ENCODE data around the gene SH2D4B.
A peak's percentile ranks its signal among the peaks of the same experiment; 100 is the strongest.

SH2D4B gene

GRCh38 chr10:80590585-80591125 is 53.0 kb downstream of the SH2D4B start:
- no peak for DNase-seq (ENCODE audit: low read depth in 2 of 2)

GRCh38 chr10:80596391-80597257 is 58.9 kb downstream of the SH2D4B start:
- DNase-seq (ENCODE audit: low read depth in 2 of 2), result peak; percentile 3 to 4

DNA sequence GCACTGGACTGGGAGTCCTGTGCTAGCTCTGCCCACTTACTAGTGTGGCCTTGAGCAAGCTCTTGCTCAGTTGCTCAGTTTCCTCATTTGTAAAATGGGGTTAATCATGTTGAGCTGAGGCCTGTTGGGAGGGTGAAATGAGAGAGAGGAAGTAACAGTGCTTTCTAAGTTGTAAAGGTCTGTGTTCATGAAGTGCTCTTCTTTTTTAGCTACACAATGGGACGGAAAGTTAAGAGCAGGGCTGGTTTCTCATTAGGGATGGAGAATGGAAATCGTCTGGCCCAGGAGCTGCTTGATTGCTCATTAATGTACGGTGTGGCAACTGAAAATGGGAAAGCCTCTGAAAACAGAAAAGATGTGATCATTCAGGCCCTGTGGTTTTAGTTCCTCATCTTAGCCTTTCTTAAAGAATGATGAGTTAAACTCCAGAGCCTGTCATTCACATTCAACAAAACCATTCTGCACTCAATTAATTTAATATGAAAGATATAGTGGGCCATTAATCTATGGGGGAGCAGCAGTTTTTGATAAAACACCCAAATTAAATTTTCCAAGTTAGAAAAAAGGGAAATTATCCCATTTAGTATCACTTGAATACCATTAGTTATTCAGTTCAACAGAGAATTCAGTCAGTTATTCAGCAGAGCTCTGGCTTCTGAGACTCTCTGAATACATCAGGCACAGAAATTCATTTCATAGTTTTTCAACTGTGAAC is 60.5 kb downstream of the SH2D4B start:
- no peak for DNase-seq (ENCODE audit: low read depth in 2 of 2)

GRCh38 chr10:80598951-80599350 is 61.2 kb downstream of the SH2D4B start:
- no peak for DNase-seq (ENCODE audit: low read depth in 2 of 2)

DNA sequence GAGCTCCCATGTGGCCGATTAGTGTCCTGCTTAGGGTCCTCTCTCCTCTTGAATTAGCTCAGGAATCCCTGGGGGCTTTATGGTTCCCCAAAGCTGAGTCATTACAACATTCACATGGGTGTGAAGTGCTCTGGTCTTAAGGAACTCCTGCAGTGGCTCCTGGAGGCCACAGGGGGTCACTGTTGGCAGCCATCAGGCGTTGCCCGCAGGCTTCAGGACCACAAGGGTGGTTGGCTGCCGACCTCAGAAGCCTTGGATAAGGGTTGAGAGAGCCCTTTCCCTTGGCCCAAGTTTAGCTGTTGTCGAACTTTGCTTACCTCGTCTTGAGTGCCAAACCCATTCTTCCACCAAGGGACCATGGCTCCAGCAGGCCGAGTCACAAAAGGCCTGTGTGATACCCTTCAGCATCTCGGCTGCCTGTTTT is 61.7 kb downstream of the SH2D4B start:
- DNase-seq (ENCODE audit: low read depth in 2 of 2), result peak; percentile 0 to 6

DNA sequence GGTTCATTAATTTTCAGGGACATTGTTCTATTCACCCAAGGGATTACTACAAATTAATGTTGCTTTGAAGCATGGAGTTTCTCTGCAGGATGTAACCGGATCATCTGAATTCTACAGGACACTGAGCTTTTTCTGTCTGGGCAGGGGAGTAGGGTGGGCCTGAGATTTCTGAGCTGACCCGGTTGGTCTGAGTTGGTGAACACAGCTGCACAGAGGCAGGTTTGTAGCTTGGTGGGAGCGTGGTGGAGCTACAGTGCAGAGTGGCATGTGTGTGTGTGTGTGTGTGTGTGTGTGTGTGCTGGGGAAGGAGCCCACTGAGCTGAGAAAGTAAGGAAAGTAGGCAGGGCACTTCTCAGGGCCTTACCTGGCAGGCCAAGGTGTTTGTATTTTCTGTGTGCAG is 62.6 kb downstream of the SH2D4B start:
- no peak for DNase-seq (ENCODE audit: low read depth in 2 of 2)

GRCh38 chr10:80602881-80603280 is 65.2 kb downstream of the SH2D4B start:
- no peak for DNase-seq (ENCODE audit: low read depth in 2 of 2)

GRCh38 chr10:80603516-80603915 is 65.8 kb downstream of the SH2D4B start:
- no peak for DNase-seq (ENCODE audit: low read depth in 2 of 2)

DNA sequence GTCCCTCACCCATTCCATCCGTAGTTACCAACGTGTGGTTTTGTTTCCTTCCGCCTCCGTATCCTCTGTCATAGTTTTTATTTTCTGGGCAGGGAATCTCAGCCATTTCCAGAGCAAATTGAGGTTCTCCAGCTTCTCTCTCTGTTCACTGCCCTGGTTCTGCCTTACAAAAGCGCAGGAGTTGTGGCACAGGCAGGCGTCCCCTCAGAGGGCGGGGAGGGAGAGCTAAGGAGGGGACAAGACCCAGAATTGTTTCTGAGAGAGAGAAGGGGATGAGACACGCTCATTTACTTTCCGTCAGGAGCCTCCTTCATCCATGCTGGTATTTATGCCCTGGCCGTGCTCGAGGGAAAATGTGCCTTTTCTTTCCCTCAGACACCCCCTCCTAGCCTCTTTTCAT is 71.0 kb downstream of the SH2D4B start:
- no peak for DNase-seq (ENCODE audit: low read depth in 2 of 2)

- DNase-seq (ENCODE audit: low read depth in 2 of 2), result no peak
Observed at GRCh38 chr10:80609331-80609730, 71.6 kb downstream of the SH2D4B start.

DNA sequence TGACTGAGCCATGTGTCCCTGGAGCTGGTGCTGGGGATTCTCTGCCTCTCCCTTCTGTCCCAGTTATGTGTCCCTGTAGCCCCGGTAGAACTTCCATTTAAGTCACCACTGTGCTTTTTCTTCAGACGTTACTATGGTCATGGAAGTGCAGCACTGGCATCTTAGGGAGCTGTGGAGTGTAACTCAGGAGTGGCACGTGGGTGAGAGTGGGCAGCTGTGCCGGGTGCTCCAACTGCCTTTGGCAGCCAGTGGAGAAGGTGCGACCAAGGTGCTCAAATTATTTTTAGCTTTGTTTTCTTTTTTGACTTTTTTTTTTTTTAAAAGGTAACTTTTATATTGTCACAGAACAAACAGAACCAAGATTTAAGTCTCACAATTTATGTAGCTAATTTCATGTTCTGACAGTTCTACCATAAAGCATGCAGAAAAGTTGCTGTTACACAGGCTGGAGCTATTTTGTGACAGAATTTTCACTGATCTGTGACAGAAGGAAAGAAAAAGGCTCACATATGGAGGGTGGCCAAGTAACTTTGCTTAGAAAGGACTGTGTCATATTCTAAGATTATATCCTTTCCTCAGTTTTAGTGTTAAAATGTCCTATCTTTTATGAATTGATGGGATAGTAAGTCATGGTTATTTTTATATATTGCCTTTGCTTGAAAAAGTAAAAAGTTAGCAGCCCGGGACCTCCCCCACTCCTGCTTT is 73.9 kb downstream of the SH2D4B start:
- DNase-seq (ENCODE audit: low read depth in 2 of 2), result no peak

GRCh38 chr10:80612261-80612660 is 74.6 kb downstream of the SH2D4B start:
- DNase-seq (ENCODE audit: low read depth in 2 of 2), result no peak

- DNase-seq (ENCODE audit: low read depth in 2 of 2), result no peak
Observed at GRCh38 chr10:80613466-80614170, 75.9 kb downstream of the SH2D4B start.

- no peak for DNase-seq (ENCODE audit: low read depth in 2 of 2)
Observed at GRCh38 chr10:80614576-80615416, 77.1 kb downstream of the SH2D4B start.

DNA sequence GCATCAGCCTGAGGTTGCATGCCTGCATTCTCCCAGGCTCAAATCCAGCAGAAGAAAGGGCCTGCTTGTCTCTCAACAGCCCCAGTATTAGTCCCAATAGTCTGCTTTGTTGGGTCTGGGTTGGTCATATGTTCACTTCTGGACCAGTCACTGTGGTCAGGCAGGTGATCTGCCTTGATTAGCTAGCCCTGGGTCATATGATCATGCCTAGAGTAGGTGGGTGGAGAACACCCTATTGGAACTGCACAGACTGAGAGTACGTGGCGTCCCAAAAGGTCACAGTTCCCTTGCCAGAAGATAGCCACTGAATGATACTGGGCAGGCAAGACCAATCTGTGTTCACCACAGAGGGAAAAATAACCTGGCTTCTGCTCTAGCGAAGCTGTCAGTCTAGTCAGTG is 80.1 kb downstream of the SH2D4B start:
- no peak for DNase-seq (ENCODE audit: low read depth in 2 of 2)

DNA sequence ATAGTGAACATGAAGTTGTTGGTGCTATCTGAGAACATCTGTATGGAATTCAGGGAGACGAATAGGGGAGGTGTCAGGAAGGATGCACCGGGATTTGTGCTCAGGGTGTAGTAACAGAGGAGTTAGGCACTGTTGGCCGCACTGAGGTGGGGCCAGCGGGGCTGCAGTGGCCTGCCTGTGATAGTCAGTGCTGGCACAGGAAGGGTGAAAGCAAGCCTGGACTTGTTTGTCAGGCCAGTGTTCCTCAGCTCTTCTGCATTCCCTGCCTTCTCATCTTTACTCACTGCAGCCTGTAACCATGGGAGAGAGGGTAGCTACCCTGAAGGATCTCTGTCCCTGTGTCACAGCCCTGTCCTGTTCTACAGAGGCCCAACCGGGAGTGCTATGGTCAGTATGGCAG is 81.3 kb downstream of the SH2D4B start:
- no peak for DNase-seq (ENCODE audit: low read depth in 2 of 2)

- DNase-seq (ENCODE audit: low read depth in 2 of 2), result no peak
Observed at GRCh38 chr10:80622153-80622552, 84.5 kb downstream of the SH2D4B start.

DNA sequence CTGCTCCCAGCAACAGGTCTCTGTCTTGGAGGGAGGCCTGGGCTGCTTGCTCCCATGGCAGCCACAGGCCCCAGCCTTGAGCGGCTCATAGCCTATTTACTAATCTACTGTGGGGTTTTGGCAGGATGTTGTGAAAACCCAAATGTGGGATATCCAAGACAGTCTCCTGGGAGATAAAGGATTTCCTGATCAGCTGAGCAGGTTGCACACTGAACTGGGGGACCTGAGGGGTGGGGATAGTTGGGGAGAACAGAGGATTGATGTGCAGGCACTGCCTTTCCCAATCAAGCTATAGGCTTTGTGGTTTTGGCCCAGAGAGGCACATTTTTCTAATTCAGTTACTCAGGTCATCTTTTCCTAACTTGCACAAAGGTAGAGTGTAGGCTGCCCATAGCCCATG is 92.6 kb downstream of the SH2D4B start:
- DNase-seq (ENCODE audit: low read depth in 2 of 2), result no peak

- no peak for DNase-seq (ENCODE audit: low read depth in 2 of 2)
Observed at GRCh38 chr10:80632742-80633141, 95.0 kb downstream of the SH2D4B start.

- DNase-seq (ENCODE audit: low read depth in 2 of 2), result no peak
Observed at GRCh38 chr10:80633383-80633860, 95.7 kb downstream of the SH2D4B start.

- DNase-seq (ENCODE audit: low read depth in 2 of 2), result no peak
Observed at GRCh38 chr10:80633910-80634309, 96.2 kb downstream of the SH2D4B start.

Measured in fibroblast of skin of left quadriceps (primary cell).